ENCODE measurements around the gene FIGLA.

Gene FIGLA

GRCh38 chr2:70790136-70790828 lies at the start of gene FIGLA:
Gene FIGLA, minus strand, starts transcription at chr2:70790643. Its CDS starts 5 bp downstream, at chr2:70790638.
- Histone ChIP-seq H3K9me3 (ENCODE audit: control insufficient read depth, low read length) (peaks cover 3% of the 10 kb centered on the region), H3K36me3 (ENCODE audit: control insufficient read depth, insufficient read depth, low read length, severe bottlenecking) (no peaks in the 10 kb centered on the region), H3K4me1 (ENCODE audit: control insufficient read depth, insufficient read depth, low read length) (peaks cover 6% of the 10 kb centered on the region), H3K27me3 (replicated peaks; ENCODE audit: control insufficient read depth, insufficient read depth, low read length) (peaks cover 77% of the 10 kb centered on the region), H3K4me3 (ENCODE audit: low read length) (peak within 1 kb of the TSS; percentile 54), H3K9ac (ENCODE audit: low read length) (no peak within 1 kb of the TSS)
- DNase-seq (ENCODE audit: low read depth): no peak

GRCh38 chr2:70837980-70838925 lies 47.8 kb upstream of the FIGLA start:
- no peaks in the 10 kb centered on the region for H3K36me3 ChIP-seq (ENCODE audit: control insufficient read depth, insufficient read depth, low read length, severe bottlenecking)
- no peak overlapping the region for H3K4me3 ChIP-seq (ENCODE audit: low read length)
- H3K9me3 ChIP-seq (ENCODE audit: control insufficient read depth, low read length): peaks cover 7% of the 10 kb centered on the region
- no peak overlapping the region for H3K9ac ChIP-seq (ENCODE audit: low read length)
- no peaks in the 10 kb centered on the region for H3K4me1 ChIP-seq (ENCODE audit: control insufficient read depth, insufficient read depth, low read length)
- no peak for DNase-seq (ENCODE audit: low read depth)
- H3K27me3 ChIP-seq (replicated peaks; ENCODE audit: control insufficient read depth, insufficient read depth, low read length): peaks cover 47% of the 10 kb centered on the region

- Histone ChIP-seq H3K4me3 (ENCODE audit: low read length) (no peak within 1 kb of the TSS), H3K27me3 (replicated peaks; ENCODE audit: control insufficient read depth, insufficient read depth, low read length) (peaks cover 60% of the 10 kb centered on the region), H3K4me1 (ENCODE audit: control insufficient read depth, insufficient read depth, low read length) (peaks cover 3% of the 10 kb centered on the region), H3K9me3 (ENCODE audit: control insufficient read depth, low read length) (peaks cover 4% of the 10 kb centered on the region), H3K36me3 (ENCODE audit: control insufficient read depth, insufficient read depth, low read length, severe bottlenecking) (no peaks in the 10 kb centered on the region), H3K9ac (ENCODE audit: low read length) (no peak within 1 kb of the TSS)
- no peak for DNase-seq (ENCODE audit: low read depth)
Measured at GRCh38 chr2:70835643-70836042, 45.2 kb upstream of the FIGLA start, which contains the start of gene CD207. Gene CD207, minus strand, starts transcription at chr2:70835816. Its CDS starts 40 bp downstream, at chr2:70835776.

GRCh38 chr2:70834881-70835280 lies 44.4 kb upstream of the FIGLA start:
- H3K9me3 ChIP-seq (ENCODE audit: control insufficient read depth, low read length): peaks cover 4% of the 10 kb centered on the region
- peaks cover 3% of the 10 kb centered on the region for H3K4me1 ChIP-seq (ENCODE audit: control insufficient read depth, insufficient read depth, low read length)
- H3K27me3 ChIP-seq (replicated peaks; ENCODE audit: control insufficient read depth, insufficient read depth, low read length): peaks cover 64% of the 10 kb centered on the region

GRCh38 chr2:70834106-70834505 lies 43.7 kb upstream of the FIGLA start:
- Histone ChIP-seq H3K4me1 (ENCODE audit: control insufficient read depth, insufficient read depth, low read length) (peaks cover 3% of the 10 kb centered on the region), H3K36me3 (ENCODE audit: control insufficient read depth, insufficient read depth, low read length, severe bottlenecking) (no peaks in the 10 kb centered on the region), H3K27me3 (replicated peaks; ENCODE audit: control insufficient read depth, insufficient read depth, low read length) (peaks cover 71% of the 10 kb centered on the region), H3K4me3 (ENCODE audit: low read length) (no peak overlapping the region), H3K9ac (ENCODE audit: low read length) (no peak overlapping the region), H3K9me3 (ENCODE audit: control insufficient read depth, low read length) (peaks cover 4% of the 10 kb centered on the region)
- DNase-seq (ENCODE audit: low read depth): no peak

More at GRCh38 chr2:70834881-70835280, 44.4 kb upstream of the FIGLA start:
- Histone ChIP-seq H3K9ac (ENCODE audit: low read length) (no peak overlapping the region), H3K36me3 (ENCODE audit: control insufficient read depth, insufficient read depth, low read length, severe bottlenecking) (no peaks in the 10 kb centered on the region), H3K4me3 (ENCODE audit: low read length) (no peak overlapping the region)
- DNase-seq (ENCODE audit: low read depth): no peak

GRCh38 chr2:70833246-70833645 lies 42.8 kb upstream of the FIGLA start:
- no peaks in the 10 kb centered on the region for H3K36me3 ChIP-seq (ENCODE audit: control insufficient read depth, insufficient read depth, low read length, severe bottlenecking)
- H3K4me1 ChIP-seq (ENCODE audit: control insufficient read depth, insufficient read depth, low read length): peaks cover 3% of the 10 kb centered on the region
- no peak overlapping the region for H3K9ac ChIP-seq (ENCODE audit: low read length)
- no peak for DNase-seq (ENCODE audit: low read depth)
- H3K4me3 ChIP-seq (ENCODE audit: low read length): no peak overlapping the region
- peaks cover 68% of the 10 kb centered on the region for H3K27me3 ChIP-seq (replicated peaks; ENCODE audit: control insufficient read depth, insufficient read depth, low read length)
- H3K9me3 ChIP-seq (ENCODE audit: control insufficient read depth, low read length): peaks cover 4% of the 10 kb centered on the region

GRCh38 chr2:70832386-70832785 lies 41.9 kb upstream of the FIGLA start:
- H3K4me3 ChIP-seq (ENCODE audit: low read length): no peak overlapping the region
- no peaks in the 10 kb centered on the region for H3K36me3 ChIP-seq (ENCODE audit: control insufficient read depth, insufficient read depth, low read length, severe bottlenecking)
- H3K9ac ChIP-seq (ENCODE audit: low read length): no peak overlapping the region
- peaks cover 71% of the 10 kb centered on the region for H3K27me3 ChIP-seq (replicated peaks; ENCODE audit: control insufficient read depth, insufficient read depth, low read length)
- H3K4me1 ChIP-seq (ENCODE audit: control insufficient read depth, insufficient read depth, low read length): peaks cover 3% of the 10 kb centered on the region
- no peak for DNase-seq (ENCODE audit: low read depth)
- H3K9me3 ChIP-seq (ENCODE audit: control insufficient read depth, low read length): peaks cover 4% of the 10 kb centered on the region

- H3K4me3 ChIP-seq (ENCODE audit: low read length): no peak overlapping the region
Measured at GRCh38 chr2:70831861-70832260, 41.4 kb upstream of the FIGLA start.

GRCh38 chr2:70830366-70830765 lies 39.9 kb upstream of the FIGLA start:
- Histone ChIP-seq H3K27me3 (replicated peaks; ENCODE audit: control insufficient read depth, insufficient read depth, low read length) (peaks cover 61% of the 10 kb centered on the region), H3K4me3 (ENCODE audit: low read length) (no peak overlapping the region), H3K9me3 (ENCODE audit: control insufficient read depth, low read length) (peaks cover 4% of the 10 kb centered on the region), H3K9ac (ENCODE audit: low read length) (no peak overlapping the region), H3K4me1 (ENCODE audit: control insufficient read depth, insufficient read depth, low read length) (peaks cover 3% of the 10 kb centered on the region), H3K36me3 (ENCODE audit: control insufficient read depth, insufficient read depth, low read length, severe bottlenecking) (no peaks in the 10 kb centered on the region)
- DNase-seq (ENCODE audit: low read depth): no peak

More at GRCh38 chr2:70831861-70832260, 41.4 kb upstream of the FIGLA start:
- no peaks in the 10 kb centered on the region for H3K36me3 ChIP-seq (ENCODE audit: control insufficient read depth, insufficient read depth, low read length, severe bottlenecking)
- peaks cover 70% of the 10 kb centered on the region for H3K27me3 ChIP-seq (replicated peaks; ENCODE audit: control insufficient read depth, insufficient read depth, low read length)
- H3K9me3 ChIP-seq (ENCODE audit: control insufficient read depth, low read length): peaks cover 4% of the 10 kb centered on the region
- no peak overlapping the region for H3K9ac ChIP-seq (ENCODE audit: low read length)
- H3K4me1 ChIP-seq (ENCODE audit: control insufficient read depth, insufficient read depth, low read length): peaks cover 3% of the 10 kb centered on the region
- no peak for DNase-seq (ENCODE audit: low read depth)

GRCh38 chr2:70829916-70830315 lies 39.5 kb upstream of the FIGLA start:
- H3K36me3 ChIP-seq (ENCODE audit: control insufficient read depth, insufficient read depth, low read length, severe bottlenecking): no peaks in the 10 kb centered on the region

More at GRCh38 chr2:70829916-70830315, 39.5 kb upstream of the FIGLA start:
- H3K27me3 ChIP-seq (replicated peaks; ENCODE audit: control insufficient read depth, insufficient read depth, low read length): peaks cover 56% of the 10 kb centered on the region
- H3K9me3 ChIP-seq (ENCODE audit: control insufficient read depth, low read length): peaks cover 4% of the 10 kb centered on the region
- H3K9ac ChIP-seq (ENCODE audit: low read length): no peak overlapping the region
- H3K4me1 ChIP-seq (ENCODE audit: control insufficient read depth, insufficient read depth, low read length): peaks cover 3% of the 10 kb centered on the region
- no peak for DNase-seq (ENCODE audit: low read depth)
- H3K4me3 ChIP-seq (ENCODE audit: low read length): no peak overlapping the region
